WERI-Rb-1 (cell line): ENCODE data around the gene ACAP1.

Source experiments
- DNase-seq: peaks from one replicate; pipeline ENCODE4 v3.0.0-alpha.2; 2020
- H3K27ac ChIP-seq: fragments of 250-450 bp; sonication (Bioruptor Pico); 2 replicates; pipeline ENCODE4 v1.5.1; 2020; ENCODE audit warnings: mild to moderate bottlenecking, moderate library complexity
- H3K27me3 ChIP-seq: fragments of 250-450 bp; sonication (Bioruptor Pico); 2 replicates; pipeline ENCODE4 v1.5.1; 2021; ENCODE audit warnings: mild to moderate bottlenecking, low read depth, moderate library complexity; ENCODE audit not compliant: insufficient read depth, severe bottlenecking
- H3K36me3 ChIP-seq: fragments of 250-450 bp; sonication (Bioruptor Pico); 2 replicates; pipeline ENCODE4 v1.5.1; 2020; ENCODE audit warnings: mild to moderate bottlenecking, moderate library complexity
- H3K4me3 ChIP-seq: 2 replicates; pipeline ENCODE4 v1.5.1; 2011; ENCODE audit warnings: low read depth, mild to moderate bottlenecking, control low read depth, low read length
- H3K9me3 ChIP-seq: fragments of 250-450 bp; sonication (Bioruptor Pico); 2 replicates; pipeline ENCODE4 v1.5.1; 2021; ENCODE audit warnings: mild to moderate bottlenecking, moderate library complexity; ENCODE audit not compliant: severe bottlenecking
- TF ChIP-seq, protein P1 (sequence below): IDR thresholded peaks from 2 replicates; pipeline ENCODE4 v1.5.1; 2011; ENCODE audit warnings: low read depth, mild to moderate bottlenecking, control low read depth, inconsistent platforms, low read length

ACAP1 gene, protein sequence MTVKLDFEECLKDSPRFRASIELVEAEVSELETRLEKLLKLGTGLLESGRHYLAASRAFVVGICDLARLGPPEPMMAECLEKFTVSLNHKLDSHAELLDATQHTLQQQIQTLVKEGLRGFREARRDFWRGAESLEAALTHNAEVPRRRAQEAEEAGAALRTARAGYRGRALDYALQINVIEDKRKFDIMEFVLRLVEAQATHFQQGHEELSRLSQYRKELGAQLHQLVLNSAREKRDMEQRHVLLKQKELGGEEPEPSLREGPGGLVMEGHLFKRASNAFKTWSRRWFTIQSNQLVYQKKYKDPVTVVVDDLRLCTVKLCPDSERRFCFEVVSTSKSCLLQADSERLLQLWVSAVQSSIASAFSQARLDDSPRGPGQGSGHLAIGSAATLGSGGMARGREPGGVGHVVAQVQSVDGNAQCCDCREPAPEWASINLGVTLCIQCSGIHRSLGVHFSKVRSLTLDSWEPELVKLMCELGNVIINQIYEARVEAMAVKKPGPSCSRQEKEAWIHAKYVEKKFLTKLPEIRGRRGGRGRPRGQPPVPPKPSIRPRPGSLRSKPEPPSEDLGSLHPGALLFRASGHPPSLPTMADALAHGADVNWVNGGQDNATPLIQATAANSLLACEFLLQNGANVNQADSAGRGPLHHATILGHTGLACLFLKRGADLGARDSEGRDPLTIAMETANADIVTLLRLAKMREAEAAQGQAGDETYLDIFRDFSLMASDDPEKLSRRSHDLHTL

DNA sequence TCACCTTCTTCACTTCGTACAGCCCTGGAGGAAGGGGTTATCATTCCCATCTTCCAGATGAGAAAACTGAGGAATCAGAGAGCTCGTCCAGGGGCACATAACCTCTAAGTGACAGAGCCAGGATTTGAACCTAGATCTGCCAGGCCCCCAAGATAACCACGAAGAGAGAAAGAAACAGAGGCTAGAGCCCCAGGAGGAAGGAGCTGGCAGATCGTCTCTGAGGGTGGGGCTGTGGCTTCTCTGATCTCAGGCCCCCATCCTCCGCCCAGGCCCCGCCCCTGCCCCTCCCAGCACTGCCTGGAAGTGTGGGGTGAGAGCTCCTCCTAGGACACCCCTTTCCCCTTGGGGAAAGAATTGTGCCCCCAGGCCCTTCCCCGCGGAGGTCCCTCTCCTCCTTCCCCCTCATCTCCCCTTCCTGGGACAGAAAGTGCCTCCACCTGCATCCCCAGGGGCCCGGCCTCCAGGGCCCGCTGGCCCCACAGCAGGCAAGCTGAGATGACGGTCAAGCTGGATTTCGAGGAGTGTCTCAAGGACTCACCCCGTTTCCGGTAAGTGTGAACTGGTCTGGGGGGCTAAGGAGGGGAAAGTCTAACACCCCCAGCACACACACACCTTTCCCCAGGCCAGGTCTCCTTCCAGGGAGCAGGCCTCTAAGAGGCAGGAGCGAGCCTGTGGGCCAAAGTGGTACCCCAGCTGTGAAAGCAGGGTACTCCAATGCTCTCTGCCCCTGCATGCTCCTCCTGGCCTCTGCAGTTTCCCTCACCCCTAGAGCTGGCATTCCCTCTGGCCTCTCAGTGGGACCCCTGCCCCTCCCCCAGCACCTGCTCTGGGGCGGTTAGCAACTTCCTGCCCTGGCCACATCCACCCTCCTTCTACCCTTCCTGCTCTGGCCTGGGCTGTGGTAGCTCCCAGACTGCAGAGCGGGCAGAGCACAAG is at the start of gene ACAP1:
Gene ACAP1, plus strand, starts transcription at position 290 of the 936 bp plus-strand sequence. Its CDS starts 206 bp downstream, at position 496.
- TF ChIP-seq, protein P1, sequence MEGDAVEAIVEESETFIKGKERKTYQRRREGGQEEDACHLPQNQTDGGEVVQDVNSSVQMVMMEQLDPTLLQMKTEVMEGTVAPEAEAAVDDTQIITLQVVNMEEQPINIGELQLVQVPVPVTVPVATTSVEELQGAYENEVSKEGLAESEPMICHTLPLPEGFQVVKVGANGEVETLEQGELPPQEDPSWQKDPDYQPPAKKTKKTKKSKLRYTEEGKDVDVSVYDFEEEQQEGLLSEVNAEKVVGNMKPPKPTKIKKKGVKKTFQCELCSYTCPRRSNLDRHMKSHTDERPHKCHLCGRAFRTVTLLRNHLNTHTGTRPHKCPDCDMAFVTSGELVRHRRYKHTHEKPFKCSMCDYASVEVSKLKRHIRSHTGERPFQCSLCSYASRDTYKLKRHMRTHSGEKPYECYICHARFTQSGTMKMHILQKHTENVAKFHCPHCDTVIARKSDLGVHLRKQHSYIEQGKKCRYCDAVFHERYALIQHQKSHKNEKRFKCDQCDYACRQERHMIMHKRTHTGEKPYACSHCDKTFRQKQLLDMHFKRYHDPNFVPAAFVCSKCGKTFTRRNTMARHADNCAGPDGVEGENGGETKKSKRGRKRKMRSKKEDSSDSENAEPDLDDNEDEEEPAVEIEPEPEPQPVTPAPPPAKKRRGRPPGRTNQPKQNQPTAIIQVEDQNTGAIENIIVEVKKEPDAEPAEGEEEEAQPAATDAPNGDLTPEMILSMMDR: no peak
- Histone ChIP-seq H3K9me3 (no peaks in the 10 kb centered on the region), H3K27me3 (no peaks in the 10 kb centered on the region), H3K4me3 (no peak within 1 kb of the TSS), H3K27ac (no peak within 1 kb of the TSS), H3K36me3 (no peaks in the 10 kb centered on the region)
- DNase-seq: no peak

DNA sequence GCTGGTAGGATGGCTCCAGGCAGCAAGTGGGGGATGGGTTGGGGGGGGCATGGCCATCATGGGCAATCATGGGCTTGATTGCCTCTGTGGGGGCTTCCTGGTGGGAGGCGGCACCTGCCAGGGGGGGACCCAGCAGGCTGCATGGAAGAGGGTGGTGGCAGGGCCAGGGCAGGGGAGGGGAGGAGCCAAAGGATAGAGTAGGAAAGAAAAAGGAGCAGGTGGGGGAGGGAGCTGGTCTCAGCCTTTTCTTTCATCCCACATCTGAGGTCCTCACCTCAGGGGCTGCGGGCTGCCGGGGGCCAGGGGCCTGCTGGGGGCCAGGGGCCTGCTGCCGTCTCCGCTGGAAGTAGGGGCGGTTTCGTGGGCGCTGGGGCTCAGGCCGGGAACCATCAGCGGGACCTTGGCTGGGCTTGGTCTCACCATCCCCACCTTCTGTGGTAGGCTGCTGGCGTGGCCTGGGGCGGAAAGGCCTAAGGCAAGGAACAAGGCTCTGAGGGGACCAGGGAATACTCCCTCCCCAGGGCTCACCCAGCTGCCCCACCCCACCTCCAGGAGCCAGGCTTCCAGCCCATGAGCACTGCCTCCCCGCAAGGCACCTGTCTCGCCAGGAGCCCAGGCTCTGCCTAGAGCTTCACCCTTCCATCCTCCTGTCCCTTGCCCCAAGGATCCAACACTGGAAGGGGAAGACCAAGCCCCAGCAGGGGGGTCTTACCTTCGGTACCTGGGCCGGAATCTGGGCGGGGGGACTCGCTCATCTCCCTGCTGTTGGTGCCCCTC is 46.9 kb upstream of the ACAP1 start:
- H3K27me3 ChIP-seq: no peaks in the 10 kb centered on the region
- TF ChIP-seq, protein P1: no peak

DNA sequence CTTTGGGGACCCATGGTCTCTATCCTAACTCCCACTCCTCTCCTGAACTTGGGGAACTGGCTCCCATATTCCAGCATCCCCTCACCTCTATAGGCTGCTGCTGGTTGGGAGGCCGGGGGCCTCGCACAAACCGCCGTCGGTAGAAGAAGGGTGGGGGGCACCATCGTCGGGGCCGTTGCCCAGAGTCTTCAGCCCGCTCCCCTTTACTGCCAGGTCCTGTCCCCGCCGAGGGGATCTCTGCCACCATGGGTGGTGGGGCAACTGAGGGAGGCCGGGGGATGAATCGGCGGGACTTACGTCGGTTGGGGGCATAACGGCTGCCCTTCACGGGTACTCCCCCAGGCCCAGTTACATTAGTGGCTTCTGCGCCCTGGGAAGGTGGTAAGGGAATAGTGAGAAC is 46.2 kb upstream of the ACAP1 start:
- Histone ChIP-seq H3K9me3 (no peaks in the 10 kb centered on the region), H3K4me3 (no peak overlapping the region), H3K36me3 (no peaks in the 10 kb centered on the region), H3K27me3 (no peaks in the 10 kb centered on the region), H3K27ac (no peak overlapping the region)
- no peak for DNase-seq
- TF ChIP-seq, protein P1: no peak

More for the DNA sequence above, 46.9 kb upstream of the ACAP1 start:
- no peak for DNase-seq
- Histone ChIP-seq H3K4me3 (no peak overlapping the region), H3K27ac (no peak overlapping the region), H3K36me3 (no peaks in the 10 kb centered on the region), H3K9me3 (no peaks in the 10 kb centered on the region)

DNA sequence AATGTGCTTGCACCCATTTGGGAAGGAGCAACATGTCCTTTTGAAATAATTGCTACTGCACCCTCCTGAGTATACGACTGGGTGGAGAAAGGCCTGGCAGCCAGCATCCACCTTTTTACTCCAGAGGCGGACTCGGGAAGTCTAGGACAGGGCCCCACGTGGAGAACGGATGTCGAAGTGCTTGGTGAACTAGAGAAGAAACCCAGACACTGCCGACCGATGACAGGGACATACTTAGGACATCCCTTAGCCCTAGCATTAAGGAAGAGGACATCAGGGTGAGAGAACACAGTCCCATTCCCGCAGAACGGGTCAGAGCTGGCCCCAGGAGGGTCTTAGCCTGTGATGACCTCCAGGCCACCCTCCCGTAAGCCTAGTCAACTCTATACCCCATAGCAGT is 45.6 kb upstream of the ACAP1 start:
- H3K36me3 ChIP-seq: no peaks in the 10 kb centered on the region
- TF ChIP-seq, protein P1: no peak
- no peak for DNase-seq
- no peak overlapping the region for H3K27ac ChIP-seq
- H3K4me3 ChIP-seq: no peak overlapping the region
- no peaks in the 10 kb centered on the region for H3K9me3 ChIP-seq
- no peaks in the 10 kb centered on the region for H3K27me3 ChIP-seq

DNA sequence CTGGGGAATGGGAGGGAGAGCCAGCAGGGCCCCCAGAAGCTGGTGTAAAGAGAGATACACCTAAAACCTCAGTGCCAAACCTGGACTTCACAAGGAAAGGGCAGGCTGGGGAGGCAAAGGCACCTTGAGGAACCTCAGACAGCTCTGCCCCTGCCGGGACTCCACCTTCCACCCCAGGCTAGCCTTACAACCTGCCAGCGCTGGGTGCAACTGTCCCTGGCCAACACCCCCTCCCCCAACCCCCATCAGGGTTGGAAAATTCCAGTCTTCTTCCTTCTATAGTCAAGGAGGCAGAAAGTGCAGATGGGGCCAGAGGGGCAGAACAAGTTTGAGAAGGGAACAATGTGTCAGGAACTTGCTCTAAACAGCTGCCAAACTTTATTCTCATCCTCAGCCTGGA is 44.1 kb upstream of the ACAP1 start:
- TF ChIP-seq, protein P1: no peak
- Histone ChIP-seq H3K4me3 (no peak overlapping the region), H3K27me3 (no peaks in the 10 kb centered on the region), H3K9me3 (no peaks in the 10 kb centered on the region), H3K36me3 (no peaks in the 10 kb centered on the region), H3K27ac (no peak overlapping the region)
- DNase-seq: no peak
